Panc1 (cell line): ENCODE data around the gene HACD1. TPM values are rescaled to one million over a fixed set of nuclear protein-coding genes. Genes with fewer than 3 reads are reported as not detected.

Experiments used
- ATAC-seq: fragments of 200-7000 bp; cut with Tn5 transposase; 2 replicates; pipeline ENCODE4 v1.9.1; 2020; ENCODE audit warnings: mild to moderate bottlenecking, moderate library complexity
- BruUV-seq: library from RNA; stranded (reverse); fragments of 400-500 nt; replicated peaks from 2 replicates; lab custom pipeline; 2021; lab: Mats Ljungman, UMichigan
- CTCF ChIA-PET: fragments of 300-600 bp; sonication (Branson Sonifier 250); formaldehyde crosslinking; loops from one replicate; lab custom pipeline; 2022; ENCODE audit warnings: antibody characterized with exemption; lab: Charles Lee
- POLR2A ChIA-PET: fragments of 300-600 bp; sonication (Branson Sonifier 250); formaldehyde crosslinking; loops from one replicate; lab custom pipeline; 2022; ENCODE audit warnings: antibody characterized with exemption; lab: Charles Lee
- DNase-seq: peaks from one replicate; pipeline ENCODE4 v3.0.0-alpha.2; 2010; ENCODE audit warnings: low read depth, low spot score
- H3K27ac ChIP-seq: 2 replicates; pipeline ENCODE4 v1.5.1; 2011; ENCODE audit warnings: mild to moderate bottlenecking, low read length, inconsistent platforms
- H3K27me3 ChIP-seq: fragments of 200-500 bp; sonication (Bioruptor generic); 2 replicates; pipeline ENCODE4 v1.6.0; 2014; ENCODE audit warnings: low read length, inconsistent platforms; ENCODE audit not compliant: control insufficient read depth, insufficient read depth
- H3K36me3 ChIP-seq: fragments of 200-500 bp; sonication (Bioruptor generic); 2 replicates; pipeline ENCODE4 v1.5.1; 2014; ENCODE audit warnings: inconsistent platforms, mild to moderate bottlenecking, low read length, moderate library complexity; ENCODE audit not compliant: control insufficient read depth, insufficient read depth
- H3K4me1 ChIP-seq: 2 replicates; pipeline ENCODE4 v1.5.1; 2011; ENCODE audit warnings: inconsistent platforms, mild to moderate bottlenecking, low read length, moderate library complexity; ENCODE audit not compliant: control insufficient read depth, insufficient read depth
- H3K4me3 ChIP-seq, 2 experiments: 2 replicates each; pipeline ENCODE4 v1.5.1; 2011 to 2012; ENCODE audit warnings: low read depth in 2 of 2, low read length in 2 of 2, mild to moderate bottlenecking in 2 of 2, inconsistent platforms in 1 of 2, moderate library complexity in 1 of 2
- H3K9me3 ChIP-seq: fragments of 200-500 bp; sonication (Bioruptor generic); 2 replicates; pipeline ENCODE4 v1.5.1; 2014; ENCODE audit warnings: low read depth, mild to moderate bottlenecking, inconsistent platforms, low read length, moderate library complexity; ENCODE audit not compliant: control insufficient read depth, insufficient read depth
- CTCF ChIP-seq: fragments of 450-650 bp; IDR thresholded peaks from 2 replicates; pipeline ENCODE4 v1.5.1; 2017; ENCODE audit warnings: mild to moderate bottlenecking
- POLR2AphosphoS5 ChIP-seq: IDR thresholded peaks from 2 replicates; pipeline ENCODE4 v1.6.1; 2012; ENCODE audit warnings: mild to moderate bottlenecking, low read depth, low read length, moderate library complexity
- REST ChIP-seq, 2 experiments: IDR thresholded peaks; 2 replicates each; pipeline ENCODE4 v1.6.1; 2011 to 2012; ENCODE audit warnings: low read depth in 2 of 2, control low read depth in 1 of 2, low read length in 1 of 2, mild to moderate bottlenecking in 1 of 2, moderate library complexity in 1 of 2; ENCODE audit not compliant: insufficient read depth in 1 of 2
- SIN3A ChIP-seq: IDR thresholded peaks from 2 replicates; pipeline ENCODE4 v1.6.1; 2012; ENCODE audit warnings: low read depth, mild to moderate bottlenecking, low read length, moderate library complexity, borderline replicate concordance; ENCODE audit not compliant: insufficient read depth
- TCF7L2 ChIP-seq: IDR thresholded peaks from 2 replicates; pipeline ENCODE4 v1.6.1; 2011; ENCODE audit warnings: mild to moderate bottlenecking, low read depth, low read length, inconsistent platforms
- in situ Hi-C: cut with HindIII; loops from 2 replicates; pipeline ENCODE4 v1.10.0; 2016; ENCODE audit warnings: low sequenced_read_pairs, low pct_unique_long_range_greater_than_20kb
- intact Hi-C: fragments of 100-400 bp; cut with micrococcal nuclease; formaldehyde crosslinking; loops from one replicate; pipeline ENCODE4 v1.10.0; 2022; ENCODE audit not compliant: unreplicated experiment
- total RNA-seq: library from RNA; stranded (reverse); gene quantifications from one replicate; pipeline ENCODE4 v1.2.1, GENCODE V29; 2021; ENCODE audit not compliant: unreplicated experiment

Gene HACD1
- total RNA-seq, 1 experiment from 2014 or later, result 53.1 TPM

GRCh38 chr10:17563452-17563851, 53.7 kb downstream of the HACD1 start:
- ChIA-PET CTCF (no interaction called here), POLR2A (no interaction called here)
- intact Hi-C loops, result no loop called here
- Histone ChIP-seq H3K36me3 (no peaks in the 10 kb centered on the region), H3K27ac (no peak overlapping the region), H3K4me1 (no peaks in the 10 kb centered on the region), H3K27me3 (no peaks in the 10 kb centered on the region), H3K9me3 (no peaks in the 10 kb centered on the region), H3K4me3 (no peak overlapping the region)
- ATAC-seq (no peak), DNase-seq (no peak)
- BruUV-seq, result no TSS peak
- in situ Hi-C loops, result no loop called here
- no peak for TF ChIP-seq CTCF
- TF ChIP-seq REST (IDR thresholded peaks at IDR 0.05; ENCODE audit: insufficient read depth in 1 of 2, low read depth in 2 of 2, low read length in 1 of 2), result no peak
- no peak for TF ChIP-seq TCF7L2
- TF ChIP-seq SIN3A, result no peak
- TF ChIP-seq POLR2AphosphoS5, result no peak

- Histone ChIP-seq H3K9me3 (no peaks in the 10 kb centered on the region), H3K36me3 (no peaks in the 10 kb centered on the region), H3K4me1 (no peaks in the 10 kb centered on the region), H3K27me3 (no peaks in the 10 kb centered on the region), H3K27ac (no peak overlapping the region), H3K4me3 (no peak overlapping the region)
- POLR2A ChIA-PET, result no interaction called here
- in situ Hi-C loops (no loop called here), intact Hi-C loops (no loop called here)
- TF ChIP-seq CTCF (no peak), REST (IDR thresholded peaks at IDR 0.05; ENCODE audit: insufficient read depth in 1 of 2, low read depth in 2 of 2, low read length in 1 of 2) (no peak), TCF7L2 (no peak), SIN3A (no peak), POLR2AphosphoS5 (no peak)
- BruUV-seq, result no TSS peak
- CTCF ChIA-PET, result interaction anchor here (0.6 kb wide), 1 partner anchor 109 kb away, joined by 3 read pairs; no protein-coding TSS in a partner anchor
- DNase-seq (no peak), ATAC-seq (no peak)
Observed at GRCh38 chr10:17562614-17563013, 54.6 kb downstream of the HACD1 start.
